Measurements from ENCODE around the gene PLEKHA4.
"Not testable (repeated sequence)": the region's sequence is repeated elsewhere in the genome, so short reads cannot be mapped to it uniquely, and the experiment has no call there.

Gene PLEKHA4

DNA sequence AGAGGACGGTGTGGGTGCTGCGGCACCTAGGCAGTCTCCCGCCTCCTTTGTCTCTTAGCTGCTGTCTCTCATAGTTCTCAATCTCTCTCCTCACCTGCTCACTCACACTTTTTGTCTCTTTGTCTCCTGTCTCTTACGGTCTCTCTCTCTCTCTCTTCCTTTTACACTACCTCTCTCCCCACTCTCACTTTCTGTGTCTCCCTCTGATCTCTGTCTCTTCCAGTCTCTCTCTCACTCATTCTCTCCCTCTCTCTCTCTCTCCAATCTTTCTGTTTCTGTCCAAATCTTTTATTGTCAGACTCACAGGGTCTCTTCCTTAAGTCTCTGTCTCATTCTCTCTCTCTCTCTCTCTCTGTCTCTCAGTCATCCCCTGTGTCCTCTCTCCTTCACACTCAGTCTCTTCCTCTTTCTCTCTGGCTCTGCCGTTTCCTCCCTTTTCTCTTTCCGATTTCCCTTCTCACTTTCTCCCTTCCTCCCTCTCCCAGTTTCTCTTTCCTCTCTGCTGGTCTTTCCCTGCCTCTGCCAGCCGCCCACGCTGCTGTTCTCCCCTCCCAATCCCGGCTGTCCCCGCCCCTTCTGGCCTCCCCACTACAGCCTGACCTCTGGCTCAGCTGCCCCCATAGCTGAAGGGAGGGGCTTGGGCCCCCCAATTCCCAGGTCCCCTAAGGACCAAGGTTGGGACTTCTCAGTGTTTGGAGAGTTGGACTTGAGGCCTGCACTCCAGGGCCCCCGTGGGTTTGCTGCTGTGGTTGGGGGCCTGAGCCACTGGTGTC is at the start of gene PLEKHA4:
Gene PLEKHA4 (minus strand): TSS at position 504 of the 773 bp plus-strand sequence. CDS start 997 bp downstream, outside the sequence.
- no peak for DNase-seq

- DNase-seq, result no peak
Observed at GRCh38 chr19:48918071-48918470, 49.7 kb upstream of the PLEKHA4 start.

DNA sequence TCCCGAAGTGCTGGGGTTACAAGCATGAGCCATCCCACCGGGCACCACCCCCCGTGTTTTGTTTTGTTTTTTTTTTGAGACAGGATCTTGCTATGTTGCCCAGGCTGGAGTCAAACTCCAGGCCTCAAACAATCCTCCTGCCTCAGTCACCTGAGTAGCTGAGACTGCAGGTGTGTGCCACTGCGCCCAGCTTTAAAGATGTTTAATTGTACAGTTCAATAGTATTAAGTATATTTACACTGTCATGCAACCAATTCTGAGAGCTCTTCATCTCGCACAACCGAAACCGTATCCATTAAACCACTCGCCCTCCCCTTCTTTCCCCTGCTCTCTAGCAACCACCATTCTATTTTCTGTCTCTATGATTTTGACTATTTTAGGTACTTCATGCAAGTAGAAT is 47.3 kb upstream of the PLEKHA4 start:
- DNase-seq, result no peak

DNA sequence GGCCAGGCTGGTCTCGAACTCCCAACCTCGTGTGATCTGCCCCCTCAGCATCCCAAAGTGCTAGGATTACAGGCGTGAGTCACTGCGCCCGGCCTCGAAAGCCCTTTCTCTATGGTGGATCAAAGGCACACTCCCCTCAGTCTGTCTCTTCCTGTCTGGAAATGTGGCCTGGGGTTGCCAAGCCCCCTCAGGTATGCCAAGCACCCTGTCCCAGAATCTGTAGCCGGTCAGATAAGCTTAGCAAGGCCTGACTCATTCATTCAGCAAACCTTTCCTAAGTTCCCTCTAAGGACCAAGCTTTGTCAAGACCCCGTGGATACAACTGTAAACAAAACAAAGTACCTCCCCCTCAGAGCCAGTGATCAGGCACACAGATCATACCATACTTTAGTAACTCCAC is 45.8 kb upstream of the PLEKHA4 start:
- no peak for DNase-seq

GRCh38 chr19:48913114-48913889 is 44.9 kb upstream of the PLEKHA4 start:
- DNase-seq, result no peak

- no peak for DNase-seq
Observed at GRCh38 chr19:48910803-48911202, 42.4 kb upstream of the PLEKHA4 start.

- not testable (repeated sequence) for DNase-seq
Observed at GRCh38 chr19:48909424-48910077, 41.1 kb upstream of the PLEKHA4 start.

- DNase-seq, result no peak
Observed at GRCh38 chr19:48907671-48908070, 39.3 kb upstream of the PLEKHA4 start.

GRCh38 chr19:48906324-48906723 is 37.9 kb upstream of the PLEKHA4 start:
- no peak for DNase-seq

- DNase-seq, result no peak
Observed at GRCh38 chr19:48905664-48906063, 37.2 kb upstream of the PLEKHA4 start.

- DNase-seq, result not testable (repeated sequence)
Observed at GRCh38 chr19:48903788-48904187, 35.4 kb upstream of the PLEKHA4 start.

- not testable (repeated sequence) for DNase-seq
Observed at GRCh38 chr19:48902291-48902690, 33.9 kb upstream of the PLEKHA4 start.

DNA sequence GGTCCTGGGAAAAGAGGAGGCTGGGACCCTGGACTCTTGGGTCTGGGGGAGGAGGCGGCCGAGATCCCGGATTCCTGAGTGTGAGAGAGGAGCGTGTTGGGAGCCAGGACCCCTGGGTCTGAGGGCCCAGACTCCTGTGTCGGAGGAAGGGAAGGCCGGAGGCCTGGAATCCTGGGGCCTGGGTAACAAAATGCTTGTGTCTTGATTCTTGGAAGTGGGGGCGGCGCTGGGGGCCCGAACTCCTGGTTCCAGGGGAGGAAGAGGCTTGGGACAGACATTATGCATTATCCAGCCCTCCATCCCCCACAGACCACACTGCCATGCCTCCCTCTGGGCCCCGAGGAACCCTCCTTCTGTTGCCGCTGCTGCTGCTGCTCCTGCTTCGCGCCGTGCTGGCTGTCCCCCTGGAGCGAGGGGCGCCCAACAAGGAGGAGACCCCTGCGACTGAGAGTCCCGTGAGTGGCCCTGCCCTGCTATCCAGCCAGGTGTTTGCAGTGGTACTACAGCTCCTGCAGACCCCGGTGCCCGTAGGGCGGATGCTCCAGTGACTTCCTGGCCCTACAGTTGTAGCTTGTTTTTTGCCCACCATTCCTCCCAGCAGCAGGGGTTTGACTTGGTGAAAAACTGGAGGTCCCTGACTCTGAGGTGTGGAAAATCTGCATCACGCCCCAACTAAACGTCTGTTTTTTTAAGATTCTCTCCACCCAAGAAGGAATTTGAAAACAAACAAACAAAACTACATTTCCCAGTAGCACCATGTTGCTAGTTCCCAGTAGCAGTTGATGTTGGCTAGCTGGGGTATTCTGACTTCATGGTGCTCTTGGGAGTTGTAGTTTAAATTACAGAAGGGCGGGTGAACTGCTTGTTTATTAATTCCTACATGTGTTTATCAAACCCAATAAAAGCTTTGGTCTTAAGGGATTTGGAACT is 32.3 kb upstream of the PLEKHA4 start:
- DNase-seq, result no peak

GRCh38 chr19:48899781-48900476 is 31.5 kb upstream of the PLEKHA4 start, which contains the start of gene NUCB1:
TSS of gene NUCB1 (plus strand) at chr19:48900312. CDS start at chr19:48900797, 485 bp downstream.
- peak; percentile 97 to 98 for DNase-seq

DNA sequence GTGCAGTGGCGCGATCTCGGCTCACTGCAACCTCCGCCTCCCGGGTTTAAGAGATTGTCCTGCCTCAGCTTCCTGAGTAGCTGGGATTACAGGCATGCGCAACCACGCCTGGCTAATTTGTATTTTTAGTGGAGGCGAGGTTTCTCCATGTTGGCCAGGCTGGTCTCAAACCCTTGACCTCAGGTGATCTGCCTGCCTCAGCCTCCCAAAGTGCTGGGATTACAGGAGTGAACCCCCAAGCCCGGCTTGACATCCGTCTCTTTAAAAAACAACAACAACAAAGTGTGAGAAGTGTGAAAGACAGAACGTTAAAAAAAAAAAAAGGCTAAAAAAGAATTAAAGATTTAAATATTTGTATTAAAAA is 31.0 kb upstream of the PLEKHA4 start:
- not testable (repeated sequence) for DNase-seq

- DNase-seq, result no peak
Observed at GRCh38 chr19:48897181-48897580, 28.8 kb upstream of the PLEKHA4 start.

GRCh38 chr19:48896191-48896720 is 27.8 kb upstream of the PLEKHA4 start:
- peak; percentile 5 to 54 for DNase-seq

GRCh38 chr19:48895226-48895625 is 26.8 kb upstream of the PLEKHA4 start:
- no peak for DNase-seq

DNA sequence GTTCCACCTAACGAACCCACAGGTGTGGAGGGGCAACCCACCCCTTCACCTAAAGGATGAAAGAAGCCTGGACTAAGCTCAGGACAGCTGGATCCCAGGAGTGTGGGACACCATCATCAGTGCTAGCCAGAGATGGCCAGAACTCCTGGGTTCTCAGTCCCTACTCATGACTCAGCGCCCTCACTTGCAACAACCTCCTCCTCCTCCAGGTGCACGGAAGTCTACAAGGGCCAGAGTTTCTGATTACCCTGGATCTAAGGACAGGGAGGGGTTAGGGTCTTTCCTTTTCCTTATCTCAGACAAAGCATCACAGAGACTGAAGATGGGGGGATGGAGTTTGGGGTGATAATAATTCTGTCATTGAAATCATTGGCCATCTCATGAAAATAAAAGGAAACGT is 22.1 kb upstream of the PLEKHA4 start:
- no peak for DNase-seq

GRCh38 chr19:48889496-48889895 is 21.1 kb upstream of the PLEKHA4 start:
- DNase-seq, result not testable (repeated sequence)

DNA sequence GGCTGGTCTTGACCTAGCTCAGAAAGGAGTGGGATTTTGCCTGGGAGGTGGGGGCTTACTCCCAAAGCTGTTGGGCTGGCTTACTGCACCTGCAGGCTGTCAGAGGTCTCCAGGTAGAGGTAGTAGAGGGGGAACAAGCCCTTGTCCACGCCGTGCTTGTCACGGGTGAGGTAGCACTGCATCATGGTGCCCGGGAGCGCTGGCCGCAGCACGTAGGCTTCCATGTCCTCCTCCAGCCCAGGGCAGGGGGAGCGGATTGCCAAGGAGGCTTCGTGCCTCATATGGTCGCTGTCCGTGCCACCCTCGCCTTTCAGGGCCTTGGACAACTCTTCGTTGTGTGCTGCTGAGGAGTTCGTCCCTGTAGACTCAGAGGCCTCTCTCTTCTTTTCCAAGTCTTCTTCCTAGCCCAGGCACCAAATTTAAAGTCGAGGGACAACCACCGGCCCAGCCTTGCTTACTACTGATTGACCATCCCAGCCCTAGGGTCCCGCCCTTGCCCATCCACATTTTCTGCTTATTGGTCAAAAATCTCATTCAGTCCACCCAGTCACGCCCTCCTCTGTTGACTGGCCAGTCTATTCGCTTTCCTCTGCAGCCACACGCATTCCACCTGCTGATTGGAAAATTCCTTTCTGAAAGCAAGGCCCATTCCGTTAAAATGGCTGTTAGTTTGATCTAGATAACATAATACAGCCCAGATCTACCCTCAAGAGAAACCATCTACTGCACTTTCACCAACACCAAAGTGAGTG is 19.6 kb upstream of the PLEKHA4 start:
- DNase-seq, result no peak

Data from hippocampal formation (tissue), 2 donors.